HepG2 (cell line): ENCODE data around the gene CC2D1B.

ENCODE experiments used
- POLR2A ChIP-seq, 2 experiments: IDR thresholded peaks; 2 replicates each; pipeline ENCODE4 v1.6.1; 2011; ENCODE audit warnings: low read depth in 2 of 2, low read length in 2 of 2, mild to moderate bottlenecking in 1 of 2, moderate library complexity in 1 of 2; ENCODE audit not compliant: insufficient read depth in 1 of 2
- SMARCE1 ChIP-seq: fragments of 450-650 bp; IDR thresholded peaks from 2 replicates; pipeline ENCODE4 v1.6.1; 2017; ENCODE audit warnings: borderline replicate concordance
- TF ChIP-seq, protein P1 (sequence below): sonication (generic); formaldehyde crosslinking; IDR thresholded peaks from 2 replicates; pipeline ENCODE4 v1.5.0; 2020; ENCODE audit warnings: mild to moderate bottlenecking, missing genetic modification reagents, moderate library complexity
- TF ChIP-seq, protein P2 (sequence below): sonication (generic); formaldehyde crosslinking; IDR thresholded peaks from 2 replicates; pipeline ENCODE4 v1.8.1; 2023; ENCODE audit warnings: missing genetic modification reagents, inconsistent platforms, borderline replicate concordance

DNA sequence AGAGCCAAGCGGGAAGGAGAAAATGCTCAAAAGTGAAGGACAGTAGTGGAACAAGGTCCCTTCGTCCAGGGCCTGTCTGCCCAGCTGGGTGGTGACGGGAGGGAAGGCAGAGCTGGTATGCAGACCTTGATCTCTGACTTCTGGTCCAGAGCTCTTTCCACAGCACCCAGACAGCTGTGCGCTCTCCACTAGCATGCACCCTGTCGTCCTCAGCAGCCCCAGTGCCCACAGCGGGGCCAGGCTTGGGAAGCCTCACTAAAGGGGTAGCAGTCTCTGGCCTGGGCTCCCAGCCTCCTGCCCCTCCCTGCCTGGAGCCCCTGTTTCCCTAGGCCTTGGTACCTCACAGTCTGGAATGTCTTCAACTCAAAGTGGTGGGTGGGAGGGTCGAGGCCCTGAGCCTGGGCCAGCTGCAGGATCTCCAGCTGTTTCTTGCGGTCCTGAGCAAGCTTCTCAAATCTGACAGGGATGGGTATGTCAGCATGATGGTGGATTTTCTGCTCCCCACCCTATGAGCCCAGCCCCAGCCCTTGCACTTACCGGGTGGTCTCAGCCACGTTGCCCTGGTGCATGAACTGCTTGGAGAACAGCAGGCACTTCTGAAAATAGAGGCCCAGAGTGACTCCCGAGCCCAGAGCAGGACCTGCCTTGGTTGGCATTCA, 10.0 kb downstream of the CC2D1B start:
- TF ChIP-seq, protein P1, sequence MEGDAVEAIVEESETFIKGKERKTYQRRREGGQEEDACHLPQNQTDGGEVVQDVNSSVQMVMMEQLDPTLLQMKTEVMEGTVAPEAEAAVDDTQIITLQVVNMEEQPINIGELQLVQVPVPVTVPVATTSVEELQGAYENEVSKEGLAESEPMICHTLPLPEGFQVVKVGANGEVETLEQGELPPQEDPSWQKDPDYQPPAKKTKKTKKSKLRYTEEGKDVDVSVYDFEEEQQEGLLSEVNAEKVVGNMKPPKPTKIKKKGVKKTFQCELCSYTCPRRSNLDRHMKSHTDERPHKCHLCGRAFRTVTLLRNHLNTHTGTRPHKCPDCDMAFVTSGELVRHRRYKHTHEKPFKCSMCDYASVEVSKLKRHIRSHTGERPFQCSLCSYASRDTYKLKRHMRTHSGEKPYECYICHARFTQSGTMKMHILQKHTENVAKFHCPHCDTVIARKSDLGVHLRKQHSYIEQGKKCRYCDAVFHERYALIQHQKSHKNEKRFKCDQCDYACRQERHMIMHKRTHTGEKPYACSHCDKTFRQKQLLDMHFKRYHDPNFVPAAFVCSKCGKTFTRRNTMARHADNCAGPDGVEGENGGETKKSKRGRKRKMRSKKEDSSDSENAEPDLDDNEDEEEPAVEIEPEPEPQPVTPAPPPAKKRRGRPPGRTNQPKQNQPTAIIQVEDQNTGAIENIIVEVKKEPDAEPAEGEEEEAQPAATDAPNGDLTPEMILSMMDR (CRISPR knock-in tag) = no peak
- no peak for TF ChIP-seq SMARCE1
- TF ChIP-seq, protein P2, sequence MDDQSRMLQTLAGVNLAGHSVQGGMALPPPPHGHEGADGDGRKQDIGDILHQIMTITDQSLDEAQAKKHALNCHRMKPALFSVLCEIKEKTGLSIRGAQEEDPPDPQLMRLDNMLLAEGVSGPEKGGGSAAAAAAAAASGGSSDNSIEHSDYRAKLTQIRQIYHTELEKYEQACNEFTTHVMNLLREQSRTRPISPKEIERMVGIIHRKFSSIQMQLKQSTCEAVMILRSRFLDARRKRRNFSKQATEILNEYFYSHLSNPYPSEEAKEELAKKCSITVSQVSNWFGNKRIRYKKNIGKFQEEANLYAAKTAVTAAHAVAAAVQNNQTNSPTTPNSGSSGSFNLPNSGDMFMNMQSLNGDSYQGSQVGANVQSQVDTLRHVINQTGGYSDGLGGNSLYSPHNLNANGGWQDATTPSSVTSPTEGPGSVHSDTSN (CRISPR knock-in tag) = no peak
- TF ChIP-seq POLR2A (IDR thresholded peaks at IDR 0.05; ENCODE audit: insufficient read depth in 1 of 2, low read depth in 2 of 2, low read length in 2 of 2) = peak in 1 of 2 experiments; percentile 44; a peak in 1 of 4 replicates
